Measurements from ENCODE around the gene RAVER1.

RAVER1 gene

GRCh38 chr19:10269333-10270179, 63.8 kb downstream of the RAVER1 start:
- DNase-seq (ENCODE audit: low spot score), result peak; percentile 85

- DNase-seq (ENCODE audit: low spot score), result no peak
Observed at GRCh38 chr19:10268071-10268470, 65.3 kb downstream of the RAVER1 start.

- DNase-seq (ENCODE audit: low spot score), result no peak
Observed at GRCh38 chr19:10266706-10267105, 66.6 kb downstream of the RAVER1 start.

Measured in NAMALWA (cell line).